Neural progenitor cell (in vitro differentiated cells): ENCODE measurements around the gene ZNF117.

ENCODE experiments used
- CTCF ChIP-seq: fragments of 200-600 bp; sonication (generic); IDR thresholded peaks from 2 replicates; pipeline ENCODE4 v1.5.1; 2017; ENCODE audit warnings: antibody characterized with exemption, mild to moderate bottlenecking
- EZH2 ChIP-seq: fragments of 200-600 bp; sonication (generic); IDR thresholded peaks from 2 replicates; pipeline ENCODE4 v1.6.1; 2017; ENCODE audit warnings: antibody characterized with exemption, mild to moderate bottlenecking, moderate library complexity
- EZH2phosphoT487 ChIP-seq: fragments of 200-600 bp; sonication (generic); IDR thresholded peaks from 2 replicates; pipeline ENCODE4 v1.6.1; 2017; ENCODE audit warnings: antibody characterized with exemption

- TF ChIP-seq EZH2phosphoT487 (peak; percentile 37), CTCF (no peak), EZH2 (no peak)
Observed at GRCh38 chr7:64947252-64948000, 43.4 kb downstream of the ZNF117 start.
